Type B pancreatic cell (in vitro differentiated cells): ENCODE data around the gene SAMD4B. TPM values are rescaled to one million over a fixed set of nuclear protein-coding genes. Genes with fewer than 3 reads are reported as not detected.

Source experiments
- DNase-seq: peaks from one replicate; pipeline ENCODE4 v3.0.0; 2021; ENCODE audit warnings: mixed read lengths; ENCODE audit not compliant: unreplicated experiment; ENCODE audit errors: extremely low spot score
- H3K27ac Mint-ChIP-seq: 2 replicates; pipeline ENCODE4 v1.8.0; 2021; ENCODE audit warnings: mild to moderate bottlenecking, mixed read lengths
- H3K27me3 Mint-ChIP-seq: 2 replicates; pipeline ENCODE4 v1.8.0; 2021; ENCODE audit warnings: mixed read lengths
- H3K36me3 Mint-ChIP-seq: 2 replicates; pipeline ENCODE4 v1.8.0; 2021; ENCODE audit warnings: mixed read lengths
- H3K4me1 Mint-ChIP-seq: one replicate; pipeline ENCODE4 v1.8.0; 2021; ENCODE audit warnings: mixed read lengths; ENCODE audit not compliant: unreplicated experiment
- H3K4me3 Mint-ChIP-seq: 2 replicates; pipeline ENCODE4 v1.8.0; 2021; ENCODE audit warnings: mild to moderate bottlenecking, mixed read lengths
- H3K9me3 Mint-ChIP-seq: 2 replicates; pipeline ENCODE4 v1.8.0; 2021; ENCODE audit warnings: mixed read lengths
- total RNA-seq: library from RNA; stranded (reverse); gene quantifications from 2 replicates; pipeline ENCODE4 v1.2.1, GENCODE V29; 2021; ENCODE audit warnings: low replicate concordance
- TF ChIP-seq, protein P1 (sequence below): fragments of 200-600 bp; sonication (generic); conservative IDR thresholded peaks from 2 replicates; pipeline ENCODE4 v1.5.0; 2021; ENCODE audit warnings: antibody characterized with exemption, mild to moderate bottlenecking

SAMD4B gene
- total RNA-seq, 1 donor from 2014 or later, result 123 TPM

DNA sequence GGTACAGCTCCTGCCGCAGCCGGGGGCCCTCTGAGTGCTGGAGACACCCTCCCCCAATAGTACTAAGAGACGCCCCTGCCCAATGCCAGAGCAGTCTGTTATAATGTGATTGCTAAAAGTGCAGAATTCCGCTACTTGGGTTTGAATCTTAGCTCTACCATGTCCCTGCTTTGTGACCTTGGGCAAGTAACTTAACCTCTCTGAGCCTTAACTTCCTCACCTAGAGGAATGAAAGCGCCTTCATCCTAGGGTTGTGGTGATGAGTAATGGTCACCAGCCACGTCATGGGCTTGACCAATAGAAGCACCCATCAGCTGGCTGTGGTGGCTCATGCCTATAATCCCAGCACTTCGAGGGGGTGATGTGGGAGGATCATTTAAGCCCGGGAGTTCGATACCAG lies 76.8 kb downstream of the SAMD4B start:
- Mint-ChIP-seq H3K9me3 (no peaks in the 10 kb centered on the region), H3K27ac (no peak overlapping the region), H3K27me3 (no peaks in the 10 kb centered on the region), H3K4me3 (no peak overlapping the region), H3K4me1 (peaks cover 7% of the 10 kb centered on the region), H3K36me3 (peaks cover 6% of the 10 kb centered on the region)
- DNase-seq, result no peak
- TF ChIP-seq, protein P1, sequence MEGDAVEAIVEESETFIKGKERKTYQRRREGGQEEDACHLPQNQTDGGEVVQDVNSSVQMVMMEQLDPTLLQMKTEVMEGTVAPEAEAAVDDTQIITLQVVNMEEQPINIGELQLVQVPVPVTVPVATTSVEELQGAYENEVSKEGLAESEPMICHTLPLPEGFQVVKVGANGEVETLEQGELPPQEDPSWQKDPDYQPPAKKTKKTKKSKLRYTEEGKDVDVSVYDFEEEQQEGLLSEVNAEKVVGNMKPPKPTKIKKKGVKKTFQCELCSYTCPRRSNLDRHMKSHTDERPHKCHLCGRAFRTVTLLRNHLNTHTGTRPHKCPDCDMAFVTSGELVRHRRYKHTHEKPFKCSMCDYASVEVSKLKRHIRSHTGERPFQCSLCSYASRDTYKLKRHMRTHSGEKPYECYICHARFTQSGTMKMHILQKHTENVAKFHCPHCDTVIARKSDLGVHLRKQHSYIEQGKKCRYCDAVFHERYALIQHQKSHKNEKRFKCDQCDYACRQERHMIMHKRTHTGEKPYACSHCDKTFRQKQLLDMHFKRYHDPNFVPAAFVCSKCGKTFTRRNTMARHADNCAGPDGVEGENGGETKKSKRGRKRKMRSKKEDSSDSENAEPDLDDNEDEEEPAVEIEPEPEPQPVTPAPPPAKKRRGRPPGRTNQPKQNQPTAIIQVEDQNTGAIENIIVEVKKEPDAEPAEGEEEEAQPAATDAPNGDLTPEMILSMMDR, result no peak

DNA sequence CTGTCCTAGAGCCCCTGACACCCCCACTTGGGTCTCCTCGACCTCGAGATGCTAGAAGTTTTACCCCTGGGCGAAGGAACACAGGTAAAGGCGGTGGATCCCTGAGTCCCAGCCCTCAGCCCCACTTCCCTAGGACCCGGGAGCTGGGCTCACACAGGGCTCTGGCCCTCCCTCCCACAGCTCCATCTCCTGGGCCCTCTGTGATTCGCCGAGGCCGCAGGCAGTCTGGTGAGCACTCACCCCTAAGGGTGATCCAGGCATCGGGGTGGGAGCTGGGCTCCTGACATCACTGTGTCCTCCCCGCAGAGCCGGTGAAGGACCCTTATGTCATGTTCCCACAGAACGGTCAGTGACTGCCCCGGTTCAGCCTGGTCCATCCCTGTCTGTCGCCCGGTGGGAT lies 78.5 kb downstream of the SAMD4B start:
- no peak for DNase-seq
- Mint-ChIP-seq H3K9me3 (no peaks in the 10 kb centered on the region), H3K36me3 (peaks cover 3% of the 10 kb centered on the region), H3K27ac (no peak overlapping the region), H3K4me3 (no peak overlapping the region), H3K4me1 (peaks cover 2% of the 10 kb centered on the region), H3K27me3 (no peaks in the 10 kb centered on the region)
- TF ChIP-seq, protein P1, result no peak

DNA sequence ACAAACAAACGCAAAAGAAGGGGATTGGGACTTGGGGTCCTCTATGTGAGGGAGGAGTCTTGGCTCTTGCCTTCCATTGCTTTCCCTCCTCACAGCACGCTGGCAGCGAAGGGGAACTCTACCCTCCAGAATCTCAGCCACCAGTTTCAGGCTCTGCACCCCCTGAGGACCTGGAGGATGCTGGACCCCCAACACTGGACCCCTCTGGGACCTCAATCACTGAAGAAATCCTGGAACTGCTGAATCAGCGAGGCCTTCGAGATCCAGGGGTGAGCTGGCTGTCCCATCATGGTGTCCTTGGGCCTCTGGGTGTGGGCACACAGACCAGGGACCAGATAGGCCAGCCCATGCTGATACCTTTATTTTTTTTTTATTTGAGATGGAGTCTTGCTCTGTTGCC lies 79.8 kb downstream of the SAMD4B start:
- Mint-ChIP-seq H3K27ac (no peak overlapping the region), H3K27me3 (no peaks in the 10 kb centered on the region), H3K36me3 (peaks cover 7% of the 10 kb centered on the region), H3K9me3 (no peaks in the 10 kb centered on the region), H3K4me3 (no peak overlapping the region), H3K4me1 (peaks cover 10% of the 10 kb centered on the region)
- TF ChIP-seq, protein P1, result no peak
- DNase-seq, result no peak

DNA sequence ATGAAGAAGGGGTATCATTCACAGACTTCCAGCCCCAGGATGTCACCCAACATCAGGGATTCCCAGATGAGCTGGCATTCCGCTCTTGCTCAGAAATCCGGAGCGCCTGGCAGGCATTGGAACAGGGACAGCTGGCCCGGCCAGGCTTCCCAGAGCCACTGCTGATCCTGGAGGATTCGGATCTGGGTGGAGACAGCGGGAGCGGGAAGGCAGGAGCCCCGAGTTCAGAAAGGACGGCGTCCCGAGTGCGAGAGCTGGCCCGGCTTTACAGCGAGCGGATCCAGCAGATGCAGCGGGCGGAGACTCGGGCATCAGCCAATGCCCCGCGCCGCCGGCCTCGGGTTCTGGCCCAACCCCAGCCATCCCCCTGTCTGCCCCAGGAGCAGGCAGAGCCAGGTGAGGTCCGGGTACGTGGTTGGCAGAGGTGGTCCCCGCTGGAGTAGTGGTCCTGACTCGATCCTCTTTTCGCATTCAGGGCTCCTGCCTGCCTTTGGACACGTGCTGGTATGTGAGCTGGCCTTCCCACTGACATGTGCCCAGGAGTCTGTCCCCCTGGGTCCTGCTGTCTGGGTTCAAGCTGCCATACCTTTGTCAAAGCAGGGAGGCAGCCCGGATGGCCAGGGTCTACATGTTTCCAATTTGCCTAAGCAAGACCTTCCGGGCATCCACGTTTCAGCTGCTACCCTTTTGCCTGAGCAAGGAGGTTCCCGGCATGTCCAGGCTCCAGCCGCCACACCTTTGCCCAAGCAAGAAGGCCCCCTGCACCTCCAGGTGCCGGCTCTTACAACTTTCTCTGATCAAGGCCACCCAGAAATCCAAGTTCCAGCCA lies 81.3 kb downstream of the SAMD4B start:
- H3K36me3 Mint-ChIP-seq, result peaks cover 7% of the 10 kb centered on the region
- peaks cover 15% of the 10 kb centered on the region for H3K4me1 Mint-ChIP-seq
- no peak overlapping the region for H3K4me3 Mint-ChIP-seq
- TF ChIP-seq, protein P1, result no peak
- no peaks in the 10 kb centered on the region for H3K27me3 Mint-ChIP-seq
- no peak overlapping the region for H3K27ac Mint-ChIP-seq
- H3K9me3 Mint-ChIP-seq, result no peaks in the 10 kb centered on the region
- no peak for DNase-seq

DNA sequence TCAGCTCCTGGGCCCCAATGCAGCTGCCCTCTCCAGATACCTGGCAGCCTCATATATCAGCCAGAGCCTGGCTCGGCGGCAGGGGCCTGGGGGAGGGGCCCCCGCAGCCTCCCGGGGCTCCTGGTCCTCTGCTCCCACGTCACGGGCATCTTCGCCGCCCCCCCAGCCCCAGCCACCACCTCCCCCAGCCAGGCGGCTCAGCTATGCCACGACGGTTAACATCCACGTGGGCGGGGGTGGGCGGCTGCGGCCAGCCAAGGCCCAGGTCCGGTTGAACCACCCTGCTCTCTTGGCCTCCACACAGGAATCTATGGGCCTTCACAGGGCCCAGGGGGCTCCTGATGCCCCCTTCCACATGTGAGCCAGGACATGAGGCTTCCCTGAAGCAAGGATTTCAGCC lies 82.7 kb downstream of the SAMD4B start:
- H3K36me3 Mint-ChIP-seq, result peaks cover 7% of the 10 kb centered on the region

More for the DNA sequence above, 82.7 kb downstream of the SAMD4B start:
- Mint-ChIP-seq H3K4me1 (peaks cover 15% of the 10 kb centered on the region), H3K9me3 (no peaks in the 10 kb centered on the region), H3K27me3 (no peaks in the 10 kb centered on the region), H3K4me3 (no peak overlapping the region), H3K27ac (no peak overlapping the region)
- TF ChIP-seq, protein P1, result no peak
- no peak for DNase-seq
